NCI-H2107 (cell line): Measurements from ENCODE around the gene EPS8.
"Not testable (repeated sequence)": the region's sequence is repeated elsewhere in the genome, so short reads cannot be mapped to it uniquely, and the experiment has no call there.

Experiments
- DNase-seq: peaks from one replicate; lab custom pipeline; 2025; lab: John Stamatoyannopoulos, UW

EPS8 gene

DNA sequence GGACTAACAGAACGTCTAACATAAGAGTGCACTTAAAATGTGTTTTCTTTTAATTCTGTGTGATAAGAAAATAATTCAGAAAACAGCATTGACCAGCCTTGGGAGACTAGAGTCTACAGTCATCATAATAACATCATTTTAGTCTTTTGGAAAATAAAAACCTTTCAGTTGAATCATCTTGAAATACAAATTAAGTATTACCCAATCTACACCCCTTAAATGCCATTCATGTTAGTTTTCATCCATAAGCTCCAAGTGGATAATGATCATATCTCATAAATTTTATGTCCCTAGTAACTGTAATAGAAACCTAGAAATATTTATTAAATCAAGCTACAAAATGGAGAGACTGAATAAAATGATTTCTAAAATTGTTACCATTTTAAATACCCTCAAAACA is 32.4 kb downstream of the EPS8 start:
- DNase-seq = no peak

DNA sequence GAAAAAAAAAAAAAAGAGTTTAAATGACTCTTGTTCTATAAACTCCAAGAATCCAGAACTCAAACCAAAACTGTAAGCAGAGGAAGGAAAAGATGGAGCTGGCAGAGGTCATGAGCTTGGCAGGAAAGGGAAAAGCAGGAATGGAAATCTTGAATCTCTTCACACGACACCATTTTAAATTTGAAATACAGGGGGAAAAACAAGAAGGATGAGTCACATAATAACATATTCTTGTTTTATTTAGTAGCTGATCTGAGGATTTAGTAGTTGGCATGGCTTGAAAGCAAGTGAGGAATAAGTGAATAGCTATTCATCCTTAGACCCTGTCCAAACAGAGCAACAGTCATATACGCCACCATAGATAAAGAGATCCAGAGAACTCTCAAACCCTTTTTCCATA is 35.0 kb downstream of the EPS8 start:
- DNase-seq = no peak

DNA sequence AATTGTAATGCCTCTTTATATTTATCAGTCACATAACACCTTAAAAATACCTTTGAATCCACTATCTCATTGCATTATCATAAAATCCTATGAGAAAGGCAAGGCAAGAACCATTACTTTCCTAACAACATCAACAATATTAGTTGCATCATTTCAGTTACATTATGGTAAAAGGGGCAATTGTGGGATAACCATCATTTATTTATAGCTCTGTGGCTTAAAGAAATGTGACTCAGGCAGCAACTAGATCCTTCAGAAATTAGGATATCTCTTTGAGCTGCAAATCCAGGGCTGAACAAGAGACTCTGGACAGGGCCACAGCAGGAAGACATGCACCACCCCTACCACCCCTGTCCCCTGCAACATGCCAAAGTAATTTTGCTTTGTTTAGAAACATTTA is 36.4 kb downstream of the EPS8 start:
- no peak for DNase-seq

DNA sequence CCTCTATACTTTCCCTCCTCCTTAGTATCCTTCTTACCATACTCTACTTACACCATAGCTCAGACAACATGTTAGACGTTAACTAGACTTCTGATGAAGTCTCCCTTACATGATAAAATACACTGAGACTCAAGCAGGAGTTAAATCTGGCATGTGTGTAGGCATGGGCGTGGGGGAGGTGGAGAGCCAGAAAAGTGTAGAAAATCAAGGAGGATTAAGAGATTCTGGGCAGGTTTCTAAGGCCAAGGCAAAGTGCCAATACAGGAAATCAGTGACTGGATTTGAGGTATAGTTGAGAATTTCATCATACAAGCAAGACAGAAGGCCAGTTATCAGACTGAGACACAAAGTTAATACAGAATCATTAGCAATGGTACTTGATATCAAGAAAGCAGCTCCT is 37.4 kb downstream of the EPS8 start:
- DNase-seq = no peak

DNA sequence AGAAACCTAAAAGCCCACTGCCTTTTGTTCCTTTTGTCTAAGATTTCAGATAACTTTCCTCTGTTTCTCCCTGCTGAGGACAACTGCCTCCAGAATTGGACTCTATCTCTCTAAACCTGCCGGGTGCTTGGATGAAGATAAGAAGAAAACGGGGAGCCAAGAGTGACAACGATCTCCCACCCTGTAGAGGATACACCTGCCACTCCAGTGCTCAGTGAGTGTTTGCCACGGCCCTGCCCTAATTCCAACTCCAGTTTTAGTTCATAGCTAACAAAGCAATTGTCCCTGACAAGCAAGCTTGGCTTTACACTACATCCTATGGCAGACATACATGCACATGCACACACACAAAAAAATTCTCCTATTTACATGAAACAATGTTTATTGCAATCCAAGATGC is 39.3 kb downstream of the EPS8 start:
- DNase-seq = no peak

DNA sequence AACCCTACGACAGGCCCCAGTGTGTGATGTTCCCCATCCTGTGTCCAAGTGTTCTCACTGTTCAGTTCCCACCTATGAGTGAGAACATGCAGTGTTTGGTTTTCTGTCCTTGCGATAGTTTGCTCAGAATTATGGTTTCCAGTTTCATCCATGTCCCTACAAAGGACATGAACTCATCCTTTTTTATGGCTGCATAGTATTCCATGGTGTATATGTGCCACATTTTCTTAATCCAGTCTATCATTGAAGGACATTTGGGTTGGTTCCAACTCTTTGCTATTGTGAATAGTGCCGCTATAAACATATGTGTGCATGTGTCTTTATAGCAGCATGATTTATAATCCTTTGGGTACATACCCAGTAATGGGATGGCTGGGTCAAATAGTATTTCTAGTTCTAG is 47.3 kb downstream of the EPS8 start:
- not testable (repeated sequence) for DNase-seq

DNA sequence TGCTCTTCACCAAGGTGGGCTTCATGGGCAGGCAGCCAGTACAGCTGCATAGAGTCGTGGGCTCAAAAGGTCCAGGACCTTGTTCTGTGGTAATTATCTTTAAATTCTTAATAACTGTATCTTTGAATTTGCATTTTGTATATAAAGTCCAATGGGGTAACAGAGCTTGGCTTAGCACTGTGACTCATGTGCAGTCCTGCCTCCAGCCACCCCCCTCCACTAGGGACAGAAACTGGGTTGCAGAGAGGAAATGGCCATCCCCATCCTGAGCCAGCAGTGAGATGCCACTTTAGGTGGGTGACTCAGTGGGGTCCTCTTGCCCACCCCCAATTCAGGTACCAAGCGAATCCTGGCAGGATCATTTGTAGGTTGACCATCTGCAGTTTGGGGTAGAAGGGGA is 48.1 kb downstream of the EPS8 start:
- no peak for DNase-seq

DNA sequence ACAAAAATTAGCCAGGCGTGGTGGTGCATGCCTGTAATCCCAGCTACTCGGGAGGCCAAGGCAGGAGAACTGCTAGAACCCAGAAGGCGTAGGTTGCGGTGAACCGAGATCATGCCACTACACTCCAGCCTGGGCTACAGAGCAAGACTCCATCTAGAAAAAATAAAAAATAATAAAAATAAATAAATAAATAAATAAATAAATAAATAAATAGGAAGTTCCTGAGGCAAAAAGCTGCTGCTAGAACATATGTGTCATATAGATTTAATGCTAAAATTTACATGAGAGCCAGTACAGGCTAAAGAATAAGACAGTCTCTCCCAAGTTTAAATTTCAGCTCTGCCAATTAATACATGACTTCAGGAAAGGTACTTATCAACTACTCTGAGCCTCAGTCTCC is 48.8 kb downstream of the EPS8 start:
- not testable (repeated sequence) for DNase-seq

DNA sequence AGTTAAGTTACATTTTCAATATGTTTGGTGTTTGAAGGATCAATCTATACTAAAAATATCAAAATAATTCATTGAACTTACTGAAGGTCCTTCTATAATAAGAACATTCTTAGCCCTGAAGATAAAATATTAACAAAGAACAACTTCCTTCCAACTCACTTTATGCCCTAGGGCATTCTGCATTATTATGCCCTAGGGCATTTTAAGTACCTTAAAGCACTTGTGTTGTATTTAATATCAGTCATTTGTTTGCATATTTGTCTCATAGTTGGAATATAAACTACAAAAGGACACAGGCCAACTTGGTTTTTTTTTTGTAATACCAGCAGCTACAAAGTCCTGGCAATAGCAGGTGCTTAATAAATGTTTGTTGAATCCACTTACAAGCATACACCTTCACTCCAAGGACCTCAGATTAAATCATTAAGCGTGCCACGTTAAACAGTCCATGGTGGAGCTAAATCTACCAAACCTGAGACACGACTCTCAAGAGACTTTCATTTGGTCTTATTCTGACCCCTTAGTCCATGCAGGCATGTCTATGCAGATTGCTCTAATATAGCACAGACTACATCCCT is 50.7 kb downstream of the EPS8 start:
- no peak for DNase-seq

DNA sequence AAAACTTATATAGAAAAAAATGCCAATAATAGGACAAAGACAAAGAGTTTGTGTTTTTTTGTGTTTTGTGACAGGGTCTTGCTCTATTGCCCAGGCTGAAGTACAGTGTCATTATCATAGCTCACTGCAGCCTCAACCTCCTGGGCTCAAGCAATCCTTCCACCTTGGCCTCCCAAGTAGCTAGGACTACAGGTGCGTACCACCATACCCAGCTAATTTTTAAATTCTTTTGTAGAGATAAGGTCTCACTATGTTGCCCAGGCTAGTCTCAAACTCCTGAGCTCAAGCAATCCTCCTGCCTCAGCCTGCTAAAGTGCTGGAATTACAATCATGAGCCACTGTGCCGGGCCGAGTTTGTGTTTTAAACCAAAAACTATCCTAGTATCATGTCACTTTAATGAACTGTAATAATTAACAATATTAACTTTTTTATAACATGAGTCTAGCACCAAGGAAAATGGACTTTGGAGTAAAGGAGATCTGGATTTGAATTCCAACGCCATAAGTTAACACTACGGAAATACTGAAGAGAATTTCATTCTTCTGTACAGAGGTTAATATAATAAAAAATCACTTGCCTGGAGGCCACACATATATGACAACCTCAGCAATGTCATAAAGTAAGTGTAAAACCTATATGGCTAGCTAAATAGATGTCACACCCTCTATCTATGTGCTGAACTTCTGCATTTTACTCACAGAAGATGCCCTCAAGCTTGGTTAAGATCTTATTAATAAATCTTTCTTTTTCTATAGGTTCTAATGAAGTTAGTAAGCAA is 53.2 kb downstream of the EPS8 start:
- DNase-seq = no peak

DNA sequence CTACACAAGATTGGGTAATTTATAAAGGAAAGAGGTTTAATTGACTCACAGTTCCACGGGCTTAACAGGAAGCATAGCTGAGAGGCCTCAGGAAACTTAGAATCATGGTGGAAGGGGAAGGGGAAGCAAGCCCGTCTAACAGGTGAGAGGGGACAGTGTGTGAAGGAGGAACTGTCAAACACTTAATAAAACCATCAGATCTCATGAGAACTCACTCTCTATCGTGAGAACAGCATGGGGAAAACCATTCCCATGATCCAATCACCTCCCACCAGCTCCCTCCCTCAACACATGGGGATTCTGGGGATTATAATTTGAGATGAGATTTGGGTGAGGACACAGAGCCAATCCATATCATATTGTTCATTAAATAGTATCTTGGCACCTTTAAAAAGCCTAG is 56.1 kb downstream of the EPS8 start:
- DNase-seq = no peak

DNA sequence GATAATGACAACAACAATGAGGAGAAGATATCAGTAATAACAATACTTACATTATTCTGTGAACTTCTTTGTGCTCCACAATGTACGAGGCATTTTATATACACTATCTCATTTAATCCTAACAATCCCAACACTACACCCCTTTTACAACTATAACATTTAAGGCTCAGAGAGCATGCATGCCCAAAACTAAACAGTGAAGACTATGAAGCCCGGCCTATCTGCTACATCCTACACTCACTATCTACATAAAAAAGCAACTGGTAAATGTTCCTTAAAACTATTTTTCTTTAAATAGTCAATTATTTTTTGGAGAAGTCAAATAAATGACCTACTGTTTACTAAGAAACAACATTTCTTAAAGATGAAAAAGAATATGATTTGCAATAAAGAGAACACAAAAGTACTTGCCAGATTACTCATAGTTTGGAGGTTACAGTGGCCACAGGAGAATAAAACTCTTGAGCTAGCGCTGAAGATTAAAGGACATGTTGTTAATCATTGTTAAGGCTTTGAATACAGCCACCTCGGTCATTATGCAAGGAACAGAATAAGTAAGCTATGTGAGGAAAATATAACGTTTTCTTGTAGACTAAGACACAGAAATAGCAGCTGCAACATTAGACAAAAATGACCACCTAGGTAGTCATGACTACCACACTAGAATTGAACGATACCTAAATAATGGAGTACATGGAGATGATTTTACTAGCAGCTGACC is 56.7 kb downstream of the EPS8 start:
- DNase-seq = no peak

DNA sequence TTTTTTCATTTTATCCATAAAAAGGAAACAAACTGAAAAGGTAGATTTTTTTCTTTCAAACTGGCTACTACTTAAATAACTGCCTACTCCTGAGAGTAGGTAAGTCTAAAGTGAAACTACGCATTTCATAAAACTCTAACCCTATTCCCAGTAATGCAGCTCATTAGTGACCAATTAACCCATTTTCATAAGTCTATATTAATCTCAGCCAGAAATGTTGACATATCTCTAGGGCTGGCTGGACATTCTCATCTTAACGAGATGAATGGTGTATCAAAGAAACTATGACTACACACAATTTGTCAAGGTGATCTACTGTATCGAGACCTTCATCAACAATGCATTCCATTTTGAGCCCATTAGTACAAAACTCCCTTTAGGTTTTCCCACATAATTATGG is 57.2 kb downstream of the EPS8 start:
- no peak for DNase-seq

DNA sequence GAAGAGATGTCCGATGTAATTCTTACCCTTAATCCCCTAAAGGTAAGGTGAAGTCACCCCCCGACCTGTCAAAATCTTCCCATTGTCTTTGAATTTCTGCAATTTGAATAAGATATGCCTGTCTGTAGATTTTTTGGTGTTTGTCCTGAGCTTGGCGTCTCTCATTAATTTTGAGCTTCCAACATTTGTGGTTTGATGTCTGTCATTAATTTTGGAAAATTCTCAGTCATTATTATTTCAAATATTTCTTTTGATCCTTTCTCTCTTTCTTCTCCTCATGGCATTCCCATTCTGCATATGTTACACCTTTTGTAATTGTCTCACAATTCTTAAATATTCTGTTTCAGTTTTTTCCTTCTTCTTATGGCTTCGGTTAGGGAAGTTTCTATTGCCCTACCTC is 60.1 kb downstream of the EPS8 start:
- no peak for DNase-seq

DNA sequence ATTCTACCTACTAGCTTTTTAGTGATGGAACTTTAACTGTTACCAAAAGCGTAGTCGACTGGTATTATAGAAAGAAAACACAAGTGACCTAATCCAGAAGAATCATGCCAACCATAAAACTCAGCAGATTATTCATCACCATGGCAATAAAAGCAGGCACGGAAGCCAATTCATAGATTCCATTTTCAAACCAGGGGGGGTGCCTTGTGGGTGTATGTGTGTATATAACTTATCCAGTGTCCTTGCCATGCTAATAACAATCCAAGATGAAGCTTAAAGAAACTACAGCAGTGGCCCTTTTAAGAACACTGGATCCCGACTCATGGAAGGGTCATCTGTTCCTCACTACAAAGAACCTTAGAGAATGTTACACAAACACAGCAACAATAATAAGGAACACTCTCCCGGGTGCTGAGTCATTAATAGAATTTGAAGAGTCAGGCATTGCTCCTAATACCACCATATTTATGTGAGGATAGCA is 61.0 kb downstream of the EPS8 start:
- DNase-seq = no peak

DNA sequence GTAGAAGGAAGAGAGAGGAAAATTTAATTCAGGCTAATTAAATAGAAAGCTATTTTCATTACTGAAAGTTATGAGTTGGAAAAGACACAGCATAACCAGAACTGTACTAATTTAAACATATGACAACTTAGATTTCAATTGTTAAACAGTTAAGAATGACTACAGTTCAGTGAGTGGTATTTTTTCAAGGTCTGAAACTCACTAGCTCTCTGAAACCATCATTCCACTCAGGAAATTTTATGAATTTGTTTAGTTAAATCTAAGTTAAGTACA is 62.4 kb downstream of the EPS8 start:
- no peak for DNase-seq

DNA sequence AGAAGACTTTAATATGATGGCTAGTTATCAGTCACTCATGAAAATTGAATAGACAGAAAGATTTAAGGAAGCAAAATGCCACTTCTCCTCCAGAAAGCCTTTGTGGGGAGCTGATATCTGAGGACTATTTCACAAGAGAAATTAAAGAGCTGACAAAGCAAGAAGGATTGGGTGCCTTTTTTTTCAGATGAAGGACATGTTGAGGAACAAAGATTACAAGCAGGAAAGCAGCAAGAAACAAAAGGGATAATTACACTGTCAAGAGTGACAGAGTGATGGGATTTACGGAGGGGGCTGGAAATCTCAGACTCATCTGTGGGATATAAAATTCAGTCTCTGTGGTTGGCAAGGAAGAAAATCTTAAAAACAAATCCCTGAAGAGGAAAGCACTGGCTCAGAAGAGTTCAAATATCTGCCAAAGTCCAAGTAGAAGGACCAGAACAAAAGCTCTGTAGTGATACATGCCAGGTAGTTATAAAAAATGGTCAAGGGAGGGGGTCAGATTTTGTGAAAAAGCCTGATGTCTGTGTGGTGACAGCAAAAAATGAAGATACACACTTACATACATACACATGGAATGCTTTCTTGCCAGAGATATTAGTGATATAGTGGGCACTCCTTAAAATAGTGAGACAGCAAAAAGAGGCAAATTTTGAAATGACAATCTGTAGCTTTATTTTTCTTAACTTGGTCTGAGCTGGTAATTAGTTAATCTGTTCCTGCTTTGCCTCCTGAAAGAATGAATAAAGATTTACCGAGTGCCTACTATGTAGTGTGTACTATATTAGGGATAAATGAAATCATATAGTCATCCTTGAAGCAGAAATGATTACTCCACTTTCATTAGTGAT is 62.9 kb downstream of the EPS8 start:
- no peak for DNase-seq

DNA sequence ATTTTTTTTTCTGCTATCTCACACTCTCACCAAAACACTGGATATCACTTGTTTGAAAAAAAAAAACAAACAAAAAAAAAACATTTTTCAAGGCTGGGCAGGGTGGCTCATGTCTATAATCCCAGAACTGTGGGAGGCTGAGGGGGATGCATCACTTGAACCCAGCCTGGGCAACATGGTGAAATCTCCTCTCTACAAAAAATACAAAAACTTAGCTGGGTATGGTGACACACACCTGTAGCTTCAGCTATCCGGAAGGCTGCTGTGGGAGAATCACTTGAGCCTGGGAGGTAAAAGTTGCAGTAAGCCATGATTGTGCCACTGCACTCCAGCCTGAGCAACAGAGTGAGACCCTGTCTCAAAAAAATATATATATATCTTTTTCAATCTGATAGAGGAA is 66.2 kb downstream of the EPS8 start:
- no peak for DNase-seq

DNA sequence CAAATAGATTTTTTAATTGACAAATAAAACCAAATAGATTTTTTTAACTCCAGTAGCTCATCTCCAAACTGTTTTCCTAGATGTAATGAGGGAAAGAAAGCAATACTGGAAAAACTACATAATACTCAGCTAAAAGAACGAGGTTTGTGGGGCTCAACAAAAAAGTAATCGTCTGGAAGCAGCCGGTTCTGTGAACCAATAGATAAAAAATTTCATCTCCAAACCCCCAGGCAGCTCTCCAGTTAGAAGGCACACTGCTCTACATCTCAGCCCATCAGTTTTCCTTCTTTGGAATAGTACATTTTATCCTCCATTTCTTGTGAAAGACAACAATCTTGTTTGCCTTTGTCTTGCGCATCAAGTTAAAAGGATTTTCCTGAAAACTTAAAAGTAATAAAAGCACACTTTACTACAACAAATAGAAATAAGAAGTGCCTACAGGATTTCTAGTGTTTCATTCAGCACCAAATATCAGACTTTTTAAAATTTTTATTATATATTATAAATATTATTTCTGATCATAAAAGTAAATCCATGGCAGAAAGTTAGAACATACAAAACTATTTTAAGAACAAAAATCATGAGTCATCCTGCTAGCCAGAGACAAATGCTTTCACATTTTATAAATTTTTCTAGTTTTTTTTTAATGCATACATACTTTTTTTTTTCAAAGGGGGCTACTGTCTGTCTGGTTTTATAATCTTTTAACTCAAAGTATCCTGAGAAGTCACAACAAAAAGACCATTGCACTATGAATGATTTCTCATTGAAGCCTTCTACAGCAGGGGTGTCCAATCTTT is 67.7 kb downstream of the EPS8 start:
- no peak for DNase-seq

DNA sequence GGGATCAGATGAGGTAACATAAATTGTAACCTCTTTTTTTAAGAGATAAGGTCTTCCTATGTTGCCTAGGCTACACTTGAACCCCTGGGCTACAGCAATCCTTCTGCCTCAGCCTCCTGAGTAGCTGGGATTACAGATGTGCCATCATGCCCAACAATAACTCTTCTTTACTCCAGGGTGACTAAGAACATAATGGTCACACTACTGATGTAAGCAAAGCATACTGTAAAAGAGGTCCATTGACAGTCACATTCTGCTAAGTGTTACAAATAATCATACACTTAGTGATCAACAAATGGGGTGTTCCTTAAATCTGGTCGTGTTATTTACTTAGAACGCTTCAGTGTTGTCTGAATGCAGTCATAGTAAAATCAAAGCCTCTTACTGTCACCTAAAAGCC is 68.9 kb downstream of the EPS8 start:
- DNase-seq = no peak

DNA sequence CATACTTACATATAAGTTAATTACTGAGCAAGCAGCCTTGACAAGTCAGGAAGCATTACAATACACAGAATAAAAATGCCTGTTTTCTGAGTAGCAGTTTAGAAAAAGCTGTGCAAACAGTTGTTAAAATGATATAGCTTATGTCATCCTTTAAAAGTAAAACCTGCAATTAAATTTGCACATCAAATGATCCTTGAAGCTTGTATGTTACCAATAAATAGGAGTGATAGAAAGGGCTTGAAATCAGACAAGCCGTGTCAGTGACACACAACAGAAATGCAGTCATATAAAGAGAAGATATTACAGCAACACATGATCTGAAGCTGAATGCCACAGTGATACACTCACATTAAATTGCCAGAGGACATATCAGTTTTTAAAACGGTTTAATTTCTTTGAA is 70.0 kb downstream of the EPS8 start:
- DNase-seq = no peak
